22Rv1 (cell line): ENCODE data around the gene SSU72.

ENCODE experiments used
- H3K27ac ChIP-seq: fragments of 450-650 bp; 2 replicates; pipeline ENCODE4 v1.5.1; 2017
- CTCF ChIP-seq: fragments of 450-650 bp; IDR thresholded peaks from 2 replicates; pipeline ENCODE4 v1.5.1; 2017; ENCODE audit warnings: mild to moderate bottlenecking
- ZFX ChIP-seq: fragments of 450-650 bp; IDR thresholded peaks from 2 replicates; pipeline ENCODE4 v1.6.1; 2017; ENCODE audit warnings: antibody characterized with exemption, borderline replicate concordance

SSU72 gene

GRCh38 chr1:1574721-1575537 lies at the start of gene SSU72:
Gene SSU72, minus strand, starts transcription at chr1:1574863. Its CDS starts 306 bp downstream, at chr1:1574557.
- TF ChIP-seq CTCF, result no peak
- no peak for TF ChIP-seq ZFX

DNA sequence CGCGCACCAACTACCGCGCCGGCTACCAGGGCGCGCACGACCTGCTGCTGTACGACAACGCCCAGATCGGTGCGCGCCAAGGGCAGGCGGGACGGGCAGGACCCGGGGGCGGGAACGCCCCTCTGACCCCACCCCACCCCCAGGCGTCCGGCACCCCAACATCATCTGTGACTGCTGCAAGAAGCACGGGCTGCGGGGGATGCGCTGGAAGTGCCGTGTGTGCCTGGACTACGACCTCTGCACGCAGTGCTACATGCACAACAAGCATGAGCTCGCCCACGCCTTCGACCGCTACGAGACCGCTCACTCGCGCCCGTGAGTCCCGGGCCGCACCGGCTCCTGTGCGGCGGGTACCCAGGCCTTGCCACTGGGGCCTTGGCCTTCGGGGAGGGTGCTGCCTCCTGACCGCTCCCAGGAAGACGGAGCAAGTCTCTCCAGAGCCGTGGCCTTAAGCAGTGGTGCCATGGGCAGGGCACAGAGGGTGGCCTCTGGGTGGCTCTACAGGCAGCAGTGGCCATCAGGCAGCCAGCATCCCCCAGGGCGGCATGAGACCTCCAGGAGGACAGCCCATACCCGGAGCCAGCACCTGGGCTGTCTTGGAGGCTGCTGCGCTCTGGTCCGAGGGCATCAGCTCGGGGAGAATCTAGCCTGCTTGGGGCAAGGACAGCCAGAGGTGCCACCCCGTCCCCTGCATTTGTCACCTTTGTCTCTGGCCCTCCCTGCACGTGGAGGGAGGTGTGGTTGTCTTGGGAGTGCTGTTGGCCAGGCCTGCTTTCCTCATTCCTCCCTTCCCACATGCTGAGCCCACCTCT lies 49.2 kb upstream of the SSU72 start:
- TF ChIP-seq CTCF (no peak), ZFX (no peak)
- no peak overlapping the region for H3K27ac ChIP-seq

More at GRCh38 chr1:1574721-1575537, at the start of gene SSU72:
- H3K27ac ChIP-seq, result peak within 1 kb of the TSS; percentile 93

GRCh38 chr1:1623181-1623630 lies 48.5 kb upstream of the SSU72 start:
- no peak overlapping the region for H3K27ac ChIP-seq
- TF ChIP-seq CTCF, result no peak
- no peak for TF ChIP-seq ZFX

GRCh38 chr1:1622788-1623094 lies 48.1 kb upstream of the SSU72 start:
- TF ChIP-seq ZFX (no peak), CTCF (no peak)
- no peak overlapping the region for H3K27ac ChIP-seq

DNA sequence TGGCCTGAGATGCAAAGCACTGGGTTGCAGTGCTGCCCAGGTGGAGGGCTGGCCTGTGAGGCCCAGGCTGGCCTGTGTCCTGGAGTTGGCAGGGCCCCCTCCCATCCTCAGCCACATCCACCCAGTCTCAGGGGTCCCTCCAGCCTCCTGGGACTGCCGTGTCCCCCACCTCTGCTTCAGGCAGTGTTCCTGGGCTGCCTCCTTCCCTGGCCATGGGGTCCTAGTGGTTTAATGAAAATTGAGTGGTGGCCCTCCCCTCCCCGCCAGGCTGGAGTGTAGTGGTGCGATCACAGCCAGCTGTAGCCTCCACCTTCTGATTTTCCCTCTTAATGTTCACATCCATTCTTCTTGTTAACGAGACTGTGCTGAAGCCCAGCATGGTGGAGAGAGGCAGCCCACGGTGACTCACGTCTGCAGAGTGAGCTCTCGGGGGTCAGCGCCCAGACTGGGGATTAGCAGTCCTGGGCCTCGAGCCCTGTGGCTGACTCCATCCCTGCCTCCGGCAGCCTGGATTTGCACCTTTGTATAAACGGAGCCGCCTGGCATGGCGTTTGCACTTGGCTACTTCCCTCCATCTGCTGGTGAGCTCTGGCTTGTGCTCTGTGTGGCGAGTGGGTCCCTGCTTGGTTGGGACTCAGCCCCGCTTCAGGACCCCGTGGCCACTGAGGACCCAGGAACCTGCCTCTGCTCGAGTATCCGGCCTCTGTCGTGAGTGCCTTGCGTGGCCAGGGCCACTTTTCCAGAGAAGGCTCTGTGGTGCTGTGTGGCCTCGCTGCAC lies 47.5 kb upstream of the SSU72 start:
- TF ChIP-seq CTCF (no peak), ZFX (no peak)
- no peak overlapping the region for H3K27ac ChIP-seq

- no peak for TF ChIP-seq ZFX
- no peak for TF ChIP-seq CTCF
- H3K27ac ChIP-seq, result no peak overlapping the region
Observed at GRCh38 chr1:1621173-1622009, 46.7 kb upstream of the SSU72 start.
